HepG2 (cell line): Measurements from ENCODE around the gene ANKRD65. TPM values are rescaled to one million over a fixed set of nuclear protein-coding genes. Genes with fewer than 3 reads are reported as not detected.

Experiments used
- ATF7-NPFF ChIP-seq: sonication (generic); formaldehyde crosslinking; IDR thresholded peaks from 2 replicates; pipeline ENCODE4 v1.8.1; 2023; ENCODE audit warnings: mild to moderate bottlenecking, low read depth, missing genetic modification reagents, moderate library complexity
- CBX5 ChIP-seq: sonication (generic); formaldehyde crosslinking; IDR thresholded peaks from 2 replicates; pipeline ENCODE4 v1.4.0; 2020; ENCODE audit warnings: missing genetic modification reagents, borderline replicate concordance
- DR1 ChIP-seq: sonication (generic); formaldehyde crosslinking; IDR thresholded peaks from 2 replicates; pipeline ENCODE4 v1.8.0; 2021; ENCODE audit warnings: mild to moderate bottlenecking, missing genetic modification reagents, inconsistent platforms
- EEA1 ChIP-seq: sonication (generic); formaldehyde crosslinking; IDR thresholded peaks from 2 replicates; pipeline ENCODE4 v1.5.1; 2020; ENCODE audit warnings: mild to moderate bottlenecking, missing genetic modification reagents, borderline replicate concordance
- HOXA5 ChIP-seq: sonication (generic); formaldehyde crosslinking; IDR thresholded peaks from 2 replicates; pipeline ENCODE4 v1.4.0; 2020; ENCODE audit warnings: missing genetic modification reagents
- HOXD1 ChIP-seq: sonication (generic); formaldehyde crosslinking; IDR thresholded peaks from 2 replicates; pipeline ENCODE4 v1.5.0; 2020; ENCODE audit warnings: missing genetic modification reagents
- ISX ChIP-seq: sonication (generic); formaldehyde crosslinking; conservative IDR thresholded peaks from 2 replicates; pipeline ENCODE4 v1.5.0; 2020; ENCODE audit warnings: missing genetic modification reagents
- JUNB ChIP-seq: sonication (generic); formaldehyde crosslinking; IDR thresholded peaks from 2 replicates; pipeline ENCODE4 v1.8.0; 2022; ENCODE audit warnings: missing genetic modification reagents, mild to moderate bottlenecking, borderline replicate concordance
- MLLT10 ChIP-seq: sonication (generic); formaldehyde crosslinking; IDR thresholded peaks from 2 replicates; pipeline ENCODE4 v1.4.0; 2020; ENCODE audit warnings: missing genetic modification reagents
- MTA1 ChIP-seq: sonication (generic); formaldehyde crosslinking; IDR thresholded peaks from 2 replicates; pipeline ENCODE4 v1.4.0; 2020; ENCODE audit warnings: missing genetic modification reagents, mild to moderate bottlenecking, borderline replicate concordance
- NAIF1 ChIP-seq: sonication (generic); formaldehyde crosslinking; IDR thresholded peaks from 2 replicates; pipeline ENCODE4 v1.5.0; 2020; ENCODE audit warnings: mild to moderate bottlenecking, missing genetic modification reagents, borderline replicate concordance
- RARG ChIP-seq: sonication (generic); formaldehyde crosslinking; IDR thresholded peaks from 2 replicates; pipeline ENCODE4 v1.4.0; 2020; ENCODE audit warnings: low read depth, mild to moderate bottlenecking, missing genetic modification reagents
- RFX3 ChIP-seq: IDR thresholded peaks from 2 replicates; pipeline ENCODE4 v1.6.1; 2016; ENCODE audit warnings: missing biosample characterization, missing genetic modification reagents
- SAFB2 ChIP-seq: sonication (generic); formaldehyde crosslinking; IDR thresholded peaks from 2 replicates; pipeline ENCODE4 v1.5.1; 2020; ENCODE audit warnings: missing genetic modification reagents, low read depth, mild to moderate bottlenecking, borderline replicate concordance
- SIN3B ChIP-seq: fragments of 150-350 bp; IDR thresholded peaks from 2 replicates; pipeline ENCODE4 v1.6.1; 2014; ENCODE audit warnings: low read length
- ZNF121 ChIP-seq: sonication (generic); formaldehyde crosslinking; IDR thresholded peaks from 2 replicates; pipeline ENCODE4 v1.5.0; 2020; ENCODE audit warnings: mild to moderate bottlenecking, missing genetic modification reagents
- ZNF24 ChIP-seq: fragments of 450-650 bp; IDR thresholded peaks from 2 replicates; pipeline ENCODE4 v1.6.1; 2017; ENCODE audit warnings: antibody characterized with exemption, mild to moderate bottlenecking
- ZNF251 ChIP-seq: sonication (generic); formaldehyde crosslinking; IDR thresholded peaks from 2 replicates; pipeline ENCODE4 v1.9.0; 2021; ENCODE audit warnings: mild to moderate bottlenecking, missing genetic modification reagents
- ZNF549 ChIP-seq: sonication (generic); formaldehyde crosslinking; IDR thresholded peaks from 2 replicates; pipeline ENCODE4 v1.5.0; 2020; ENCODE audit warnings: missing genetic modification reagents
- ZSCAN21 ChIP-seq: sonication (generic); formaldehyde crosslinking; IDR thresholded peaks from 2 replicates; pipeline ENCODE4 v1.8.0; 2022; ENCODE audit warnings: mild to moderate bottlenecking, missing genetic modification reagents, moderate library complexity, borderline replicate concordance
- ZSCAN31 ChIP-seq: sonication (generic); formaldehyde crosslinking; IDR thresholded peaks from 2 replicates; pipeline ENCODE4 v1.5.0; 2020; ENCODE audit warnings: low read depth, mild to moderate bottlenecking, missing genetic modification reagents
- ZXDC ChIP-seq: sonication (generic); formaldehyde crosslinking; IDR thresholded peaks from 2 replicates; pipeline ENCODE4 v1.5.0; 2020; ENCODE audit warnings: mild to moderate bottlenecking, missing genetic modification reagents
- polyA plus RNA-seq, 8 experiments: library from polyadenylated mRNA; depleted of rRNA in 3 of 8; stranded (reverse) in 7 of 8; unstranded in 1 of 8; fragments of >200 nt; fragmentation: Illumina TruSeq in 4 of 8; extraction: Trizol in 4 of 8; gene quantifications; 2 replicates each; pipeline versions ENCODE4 v1.2.1 to v1.2.3, GENCODE V29; 2011 to 2016; ENCODE audit warnings: low read depth in 4 of 8, missing spikeins in 1 of 8, mixed read lengths in 1 of 8; ENCODE audit not compliant: insufficient read depth in 1 of 8
- total RNA-seq, 5 experiments: library from RNA; depleted of rRNA; stranded (reverse); fragments of >200 nt; fragmentation: Illumina TruSeq; extraction: Trizol; gene quantifications; 2 replicates each; pipeline ENCODE4 v1.2.3, GENCODE V29; 2016; ENCODE audit warnings: low read depth in 1 of 5
- TF ChIP-seq, protein P1 (sequence below): sonication (generic); formaldehyde crosslinking; IDR thresholded peaks from 2 replicates; pipeline ENCODE4 v1.8.1; 2023; ENCODE audit warnings: mild to moderate bottlenecking, moderate library complexity, missing genetic modification reagents
- TF ChIP-seq, protein P2 (sequence below): sonication (generic); formaldehyde crosslinking; IDR thresholded peaks from 2 replicates; pipeline ENCODE4 v1.8.1; 2023; ENCODE audit warnings: missing genetic modification reagents, mild to moderate bottlenecking, borderline replicate concordance

Gene ANKRD65
- total and polyA plus RNA-seq, 2 of the 13 experiments (the other 11 are each of a cell fraction or from before 2014, with no cell fraction given), result 12.1 to 30.1 TPM

- TF ChIP-seq DR1, result peak; percentile 86
- no peak for TF ChIP-seq RARG (CRISPR knock-in tag)
- 0 out of 2 replicates have a peak, but pooled peaks have one; percentile 24 for TF ChIP-seq HOXD1 (CRISPR knock-in tag)
- TF ChIP-seq ZNF24, result no peak
- no peak; the same call in 1 of the 2 replicates for TF ChIP-seq ZSCAN31 (CRISPR knock-in tag)
- peak; percentile 15; the same call in 1 of the 2 replicates for TF ChIP-seq JUNB (CRISPR knock-in tag)
- no peak for TF ChIP-seq ZNF549 (CRISPR knock-in tag)
- TF ChIP-seq ISX (CRISPR knock-in tag), result peak; percentile 37
- peak; percentile 22; the same call in 1 of the 2 replicates for TF ChIP-seq RFX3 (CRISPR knock-in tag)
- no peak for TF ChIP-seq MLLT10 (CRISPR knock-in tag)
- TF ChIP-seq NAIF1 (CRISPR knock-in tag), result no peak
- TF ChIP-seq EEA1 (CRISPR knock-in tag), result peak; percentile 81
- TF ChIP-seq ZXDC (CRISPR knock-in tag), result peak; percentile 55; the same call in 1 of the 2 replicates
- no peak; the same call in 1 of the 2 replicates for TF ChIP-seq ZSCAN21 (CRISPR knock-in tag)
- TF ChIP-seq SAFB2 (CRISPR knock-in tag), result peak; percentile 90
- peak; percentile 94; the same call in 1 of the 2 replicates for TF ChIP-seq CBX5
- TF ChIP-seq HOXA5 (CRISPR knock-in tag), result peak; percentile 86; the same call in 1 of the 2 replicates
- peak; percentile 79 for TF ChIP-seq SIN3B
- TF ChIP-seq ATF7-NPFF, result peak; percentile 95
- TF ChIP-seq ZNF251 (CRISPR knock-in tag), result no peak
- TF ChIP-seq MTA1, result peak; percentile 46; the same call in 1 of the 2 replicates
- TF ChIP-seq, protein P1, sequence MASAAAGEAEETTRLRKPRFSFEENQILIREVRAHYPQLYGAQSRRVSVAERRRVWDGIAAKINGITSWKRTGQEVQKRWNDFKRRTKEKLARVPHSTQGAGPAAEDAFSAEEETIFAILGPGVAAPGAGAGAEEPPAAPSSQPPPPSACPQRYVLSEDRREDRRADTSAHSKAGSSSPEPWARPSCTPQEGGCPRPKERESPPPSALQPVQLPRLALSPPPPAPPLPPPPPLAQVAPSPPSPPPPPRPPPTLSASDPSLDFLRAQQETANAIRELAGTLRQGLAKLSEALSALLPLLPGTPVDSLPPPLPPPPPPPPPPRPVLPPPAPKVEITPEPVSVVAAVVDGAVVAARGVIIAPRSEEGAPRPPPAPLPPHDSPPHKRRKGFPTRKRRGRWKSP, result no peak; the same call in 1 of the 2 replicates
- TF ChIP-seq, protein P2, sequence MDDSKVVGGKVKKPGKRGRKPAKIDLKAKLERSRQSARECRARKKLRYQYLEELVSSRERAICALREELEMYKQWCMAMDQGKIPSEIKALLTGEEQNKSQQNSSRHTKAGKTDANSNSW (CRISPR knock-in tag), result peak; percentile 80; the same call in 1 of the 2 replicates
- peak; percentile 37; the same call in 1 of the 2 replicates for TF ChIP-seq ZNF121 (CRISPR knock-in tag)
These were observed 14.0 kb downstream of the ANKRD65 start, which contains the start of gene MRPL20 (continued) for GRCh38 chr1:1406821-1407635.
